HG03565 (cell line): ENCODE data around the gene CDK5RAP2.
"Not testable (repeated sequence)": the region's sequence is repeated elsewhere in the genome, so short reads cannot be mapped to it uniquely, and the experiment has no call there.

Experiments used
- ATAC-seq: cut with Tn5 transposase; IDR thresholded peaks from one replicate; pipeline ENCODE4 v1.9.1; 2021; ENCODE audit warnings: mild to moderate bottlenecking, moderate library complexity; ENCODE audit not compliant: unreplicated experiment

Gene CDK5RAP2

DNA sequence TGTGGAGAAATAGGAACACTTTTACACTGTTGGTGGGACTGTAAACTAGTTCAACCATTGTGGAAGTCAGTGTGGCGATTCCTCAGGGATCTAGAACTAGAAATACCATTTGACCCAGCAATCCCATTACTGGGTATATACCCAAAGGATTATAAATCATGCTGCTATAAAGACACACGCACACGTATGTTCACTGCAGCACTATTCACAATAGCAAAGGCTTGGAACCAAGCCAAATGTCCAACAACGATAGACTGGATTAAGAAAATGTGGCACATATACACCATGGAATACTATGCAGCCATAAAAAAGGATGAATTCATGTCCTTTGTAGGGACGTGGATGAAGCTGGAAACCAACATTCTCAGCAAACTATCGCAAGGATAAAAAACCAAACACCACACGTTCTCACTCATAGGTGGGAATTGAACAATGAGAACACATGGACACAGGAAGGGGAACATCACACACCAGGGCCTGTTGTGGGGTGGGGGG lies 27.7 kb downstream of the CDK5RAP2 start:
- ATAC-seq: not testable (repeated sequence)

DNA sequence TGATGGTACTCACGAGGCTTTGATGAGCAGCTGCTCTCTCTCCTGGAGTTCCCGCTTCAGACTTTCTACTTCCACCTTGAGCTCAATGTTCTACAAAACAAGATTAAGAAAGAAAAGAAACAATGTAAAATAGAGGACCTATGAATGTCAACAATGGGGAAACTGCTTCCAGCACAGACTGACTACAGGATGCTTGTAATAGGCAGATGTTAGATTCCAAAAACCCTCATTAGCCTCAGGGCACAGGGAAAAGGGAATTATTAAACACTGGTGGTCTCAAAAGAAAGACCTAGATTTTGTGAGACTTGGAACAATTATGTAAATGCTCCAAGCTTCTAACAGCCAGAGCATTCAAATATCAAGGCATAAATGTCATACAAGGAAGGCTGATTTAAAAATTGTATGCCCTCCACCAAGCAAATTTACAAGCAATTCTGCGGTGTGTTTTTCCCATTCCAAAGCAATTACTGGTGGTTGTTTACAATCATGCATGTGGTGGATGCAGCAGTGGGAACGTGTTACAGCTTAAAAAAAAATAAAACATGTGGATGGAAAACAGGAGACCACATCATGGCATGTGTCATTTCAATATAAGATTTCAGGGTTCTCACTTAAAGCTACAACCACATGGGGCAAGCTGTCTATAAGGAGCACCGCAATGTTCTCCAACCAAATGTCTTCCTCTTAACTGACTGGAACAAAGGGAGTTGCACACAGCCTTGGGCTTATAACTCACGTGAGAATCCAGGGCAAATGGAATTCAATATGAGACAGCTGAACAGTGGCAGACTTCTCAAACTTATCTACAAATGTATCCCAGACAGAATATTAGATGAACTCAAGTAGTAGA lies 34.0 kb downstream of the CDK5RAP2 start:
- no peak for ATAC-seq

DNA sequence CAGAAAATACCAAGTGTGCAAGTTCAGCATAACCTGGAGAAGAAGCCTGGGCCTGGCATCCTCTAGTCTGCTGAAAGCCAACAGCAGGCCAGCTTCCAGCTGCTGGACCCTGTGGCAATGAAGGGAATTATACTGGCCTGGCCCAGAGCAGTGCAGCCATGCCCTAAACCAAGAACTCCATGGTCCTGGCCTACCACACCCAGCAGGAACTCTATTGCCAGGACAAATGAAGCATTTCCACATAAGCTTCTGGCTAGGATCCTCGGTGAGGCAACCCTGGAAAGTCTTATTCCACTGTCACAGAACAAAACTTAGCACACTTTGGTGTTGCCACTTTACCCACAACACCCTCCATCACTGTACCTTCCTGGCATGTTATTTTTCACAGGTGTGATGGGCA lies 35.5 kb downstream of the CDK5RAP2 start:
- no peak for ATAC-seq

DNA sequence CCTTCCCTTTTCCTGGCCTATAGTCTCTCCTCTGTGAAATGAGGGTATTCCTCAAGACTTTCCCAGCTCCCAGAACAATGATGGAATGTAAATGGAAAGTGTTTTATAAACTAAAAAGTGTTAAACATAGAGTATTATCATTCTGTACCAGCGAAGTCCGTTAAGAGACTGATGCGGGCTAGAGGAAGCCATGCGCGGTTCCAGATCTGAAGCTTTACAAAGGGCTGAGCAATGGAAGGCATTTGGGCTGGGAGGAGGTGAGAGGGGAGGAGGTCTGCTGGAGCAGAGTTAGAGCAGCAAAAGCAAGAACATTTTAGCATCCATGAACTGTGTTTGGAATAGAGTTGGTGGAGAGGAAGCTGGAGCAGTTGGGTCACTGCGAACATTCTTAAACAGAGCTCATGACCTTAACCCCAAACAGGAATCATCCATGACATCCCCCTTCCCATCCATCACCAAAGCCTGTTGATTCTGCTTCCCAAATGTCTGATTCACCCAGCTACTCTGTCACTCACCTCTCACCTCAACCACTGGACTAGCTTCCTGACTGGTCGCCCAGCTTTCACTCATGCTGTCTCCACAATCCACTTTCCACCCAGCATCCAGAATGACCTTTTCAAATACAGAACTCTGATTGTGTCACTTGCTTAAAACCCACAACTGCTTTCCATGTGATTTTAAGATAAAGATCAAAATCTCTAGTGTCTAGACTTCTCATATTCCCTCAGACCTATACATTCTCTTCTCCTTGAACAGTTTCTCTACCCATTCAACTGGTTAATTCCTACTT lies 37.1 kb downstream of the CDK5RAP2 start:
- no peak for ATAC-seq

DNA sequence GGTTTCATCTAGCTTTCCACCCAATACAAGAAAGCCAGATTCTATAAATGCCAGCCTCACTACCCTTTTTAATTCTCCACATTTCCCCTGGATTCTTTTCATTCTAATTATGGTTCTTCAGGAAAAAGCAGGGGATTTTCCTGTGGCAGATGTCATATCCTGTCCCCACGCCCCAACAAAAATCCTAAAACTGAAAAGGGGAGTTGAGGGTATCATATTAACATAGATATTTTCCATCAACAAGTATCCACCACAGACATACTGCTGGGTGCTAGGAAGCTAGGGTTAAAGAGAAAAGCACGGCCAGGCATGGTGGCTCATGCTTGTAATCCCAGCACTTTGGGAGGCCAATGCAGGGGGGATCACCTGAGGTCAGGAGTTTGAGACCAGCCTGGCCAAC lies 38.0 kb downstream of the CDK5RAP2 start:
- ATAC-seq: no peak

DNA sequence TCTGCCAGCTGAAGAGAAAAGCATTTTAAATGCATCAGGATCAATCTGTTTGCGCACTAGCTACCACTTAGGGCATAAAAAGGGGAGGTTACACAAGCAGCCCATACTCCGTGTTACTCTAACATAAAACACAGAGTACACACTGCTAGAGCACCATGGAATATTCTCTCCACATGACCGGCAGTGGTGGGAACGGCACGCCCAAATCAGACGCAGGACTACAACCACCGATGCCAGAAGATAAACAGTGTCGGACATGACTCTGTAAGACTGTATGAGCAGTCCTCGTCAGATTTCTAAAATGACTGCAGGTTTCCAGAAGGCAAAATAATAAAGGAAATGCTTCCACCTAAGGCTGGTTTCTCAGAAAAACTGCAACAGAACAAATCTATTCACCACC lies 40.0 kb downstream of the CDK5RAP2 start:
- no peak for ATAC-seq

DNA sequence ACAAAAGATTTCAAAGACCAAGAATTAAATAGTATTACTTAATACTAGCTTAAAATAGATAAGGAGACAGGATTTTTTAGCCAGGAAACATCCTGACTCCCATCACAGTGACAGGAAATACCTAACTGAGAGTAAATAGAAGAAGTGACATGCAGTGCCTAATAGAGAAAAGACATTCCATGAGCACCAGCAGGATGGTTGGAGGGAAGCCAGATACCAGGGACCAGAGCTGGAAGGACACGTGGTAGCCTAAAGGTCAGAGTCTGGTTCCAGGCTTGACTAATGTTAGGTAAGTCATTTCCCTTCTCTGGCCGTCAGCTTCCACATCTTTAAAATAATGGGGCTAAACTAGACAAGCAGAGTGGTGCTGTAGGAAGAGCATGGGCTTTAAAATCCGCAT lies 41.6 kb downstream of the CDK5RAP2 start:
- ATAC-seq: no peak

DNA sequence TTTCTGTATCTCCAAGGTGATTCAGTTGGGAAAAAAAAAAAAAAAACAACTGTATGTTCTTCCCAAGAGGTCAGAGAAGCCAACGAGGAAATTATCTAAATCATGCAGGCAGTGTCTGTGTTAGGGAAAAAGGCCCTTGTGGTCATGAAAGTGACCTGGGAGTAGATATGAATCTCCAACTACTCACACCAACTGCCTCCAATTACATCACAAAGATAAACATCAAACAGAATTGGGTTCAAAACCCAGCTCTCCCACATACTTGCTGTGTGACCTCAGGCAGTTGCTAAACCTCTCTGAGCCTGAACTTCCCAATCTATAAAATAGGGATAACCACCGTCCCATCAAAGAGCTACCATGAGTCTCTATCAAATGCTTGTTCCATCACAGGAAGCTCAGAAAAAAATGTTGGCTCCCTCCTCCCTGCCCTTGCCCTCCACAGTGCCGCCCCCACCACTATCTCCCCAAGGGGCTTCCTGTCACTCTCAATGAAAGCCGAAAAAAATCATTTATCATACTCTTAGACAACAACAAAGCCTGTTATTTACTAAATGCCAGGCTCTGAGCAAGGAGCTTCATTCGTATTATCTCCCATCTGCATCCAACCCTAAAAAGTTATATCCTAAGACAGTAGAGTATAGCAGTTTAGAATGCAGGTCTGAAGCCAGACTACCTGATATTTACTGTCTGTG lies 42.9 kb downstream of the CDK5RAP2 start:
- no peak for ATAC-seq

DNA sequence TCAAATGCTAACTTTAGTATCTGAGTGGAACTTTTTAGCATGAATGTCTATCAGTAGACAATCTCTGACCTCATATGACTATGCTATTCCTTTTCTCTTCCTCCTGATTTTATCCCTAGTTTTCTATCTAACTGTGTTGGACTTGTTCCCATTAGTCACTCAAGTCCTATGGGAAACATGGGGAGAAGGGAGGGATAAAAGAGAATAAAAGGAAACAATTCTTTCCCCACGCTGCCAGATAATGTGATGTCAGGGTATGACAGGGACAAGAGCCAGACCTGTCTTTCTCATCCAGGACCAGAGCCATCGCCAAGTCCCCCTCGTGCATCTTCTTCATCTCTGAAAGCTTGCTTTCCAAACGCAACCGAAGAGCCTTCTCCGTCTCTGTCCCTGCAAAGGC lies 43.9 kb downstream of the CDK5RAP2 start:
- no peak for ATAC-seq

DNA sequence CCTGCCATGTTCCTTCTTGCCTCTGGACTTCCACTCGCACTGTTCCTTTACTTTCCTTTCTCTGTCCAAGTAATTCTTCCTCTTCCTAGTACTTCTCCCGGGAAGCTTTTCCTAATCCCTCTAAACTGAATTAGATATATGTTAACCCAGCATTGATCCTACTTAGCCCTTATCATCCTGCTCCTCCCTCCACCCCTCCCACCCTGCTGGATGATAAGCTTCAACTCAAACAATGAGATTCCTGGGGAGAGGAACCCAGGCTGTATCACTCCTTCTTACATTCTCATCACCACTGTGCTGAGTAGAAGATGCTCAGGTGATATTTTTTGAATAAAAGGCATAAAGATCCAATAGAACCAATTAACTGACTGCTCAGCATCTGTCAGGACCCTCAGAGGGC lies 45.7 kb downstream of the CDK5RAP2 start:
- ATAC-seq: no peak

DNA sequence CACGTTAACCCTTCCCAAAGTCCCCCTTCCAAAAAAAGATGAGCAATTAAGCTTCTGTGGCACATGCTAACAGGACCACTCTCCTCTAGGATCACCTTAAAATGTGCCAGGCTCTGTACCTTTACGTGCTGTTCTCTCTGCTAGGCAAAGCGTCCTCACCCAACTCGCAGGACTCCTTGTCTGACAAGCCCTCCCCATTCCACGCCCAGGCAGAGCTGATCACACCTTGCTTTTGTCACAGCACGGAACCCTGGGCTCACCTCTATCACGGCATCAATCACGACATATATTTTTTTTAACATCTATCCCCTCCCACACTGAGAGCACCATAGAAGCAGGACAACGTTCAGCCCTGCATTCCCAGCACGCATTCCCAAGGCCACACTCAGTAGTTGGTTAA lies 47.1 kb downstream of the CDK5RAP2 start:
- no peak for ATAC-seq

DNA sequence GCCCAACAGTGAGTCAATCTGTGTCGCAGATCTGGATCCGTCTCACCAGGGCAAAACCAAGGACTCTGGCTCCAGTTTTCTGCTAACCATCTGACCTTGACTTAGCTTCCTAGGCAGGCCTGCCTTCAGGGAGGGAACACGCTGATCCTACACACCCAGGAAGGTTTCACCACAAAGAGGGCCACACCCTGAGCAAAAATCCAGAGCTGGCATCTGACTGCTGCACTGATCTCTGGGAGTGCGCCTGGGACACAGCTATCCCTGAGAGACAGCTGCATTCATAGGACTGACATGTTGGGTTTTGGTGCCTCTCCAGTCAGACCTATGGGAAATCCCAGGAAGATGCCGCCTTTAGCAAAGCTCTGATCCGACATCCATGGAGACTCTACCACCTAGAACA lies 47.5 kb downstream of the CDK5RAP2 start:
- ATAC-seq: no peak

DNA sequence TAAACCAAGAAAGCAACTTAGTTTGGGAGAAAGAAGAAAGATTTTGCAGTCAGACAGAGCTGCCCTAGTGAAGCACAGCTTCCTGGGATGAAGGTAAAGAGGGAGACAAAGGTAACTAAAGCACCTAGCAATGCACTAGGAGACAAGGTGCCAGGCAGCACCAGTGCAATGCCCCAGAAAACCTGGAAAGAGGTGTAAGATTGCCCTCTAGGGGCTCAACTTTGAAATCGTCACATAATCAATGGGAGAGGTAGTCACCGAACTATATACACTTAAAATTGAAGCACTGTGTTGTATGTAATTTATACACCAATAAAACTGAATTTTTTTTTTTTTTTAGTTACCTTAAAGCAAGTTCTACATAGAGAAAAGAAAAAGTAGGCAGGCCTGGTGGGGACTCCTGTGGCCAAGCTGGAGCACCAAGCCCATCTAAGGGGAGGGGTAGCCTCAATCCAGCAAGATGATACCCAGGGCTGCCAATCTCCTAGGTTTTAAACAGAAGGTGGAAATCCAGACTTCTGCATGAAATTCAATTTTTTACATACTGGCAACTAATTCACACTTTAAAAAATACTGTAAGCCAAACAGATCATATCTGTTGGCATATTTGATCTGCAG lies 48.2 kb downstream of the CDK5RAP2 start:
- no peak for ATAC-seq

DNA sequence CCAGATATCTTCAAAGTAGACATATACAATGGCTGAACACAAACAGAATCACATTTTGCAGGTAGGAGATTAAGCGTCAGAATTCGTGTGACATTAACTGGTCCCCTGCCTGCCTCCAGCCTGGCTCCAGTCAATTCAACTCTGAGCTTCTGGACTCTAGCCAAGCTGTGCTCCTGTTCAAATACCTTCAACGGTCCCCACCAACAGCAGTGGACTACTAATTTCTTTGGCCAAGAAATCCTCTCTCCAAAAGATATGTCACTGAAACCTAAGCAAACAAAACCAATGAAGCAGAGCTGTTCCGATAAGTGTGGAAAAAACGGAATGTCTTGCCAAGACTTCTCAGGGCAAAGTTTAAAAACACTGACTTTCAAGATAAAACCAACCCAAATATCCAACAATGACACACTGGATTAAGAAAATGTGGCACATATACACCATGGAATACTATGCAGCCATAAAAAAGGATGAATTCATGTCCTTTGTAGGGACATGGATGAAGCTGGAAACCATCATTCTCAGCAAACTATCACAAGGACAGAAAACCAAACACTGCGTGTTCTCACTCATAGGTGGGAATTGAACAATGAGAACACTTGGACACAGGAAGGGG lies 49.6 kb downstream of the CDK5RAP2 start:
- not testable (repeated sequence) for ATAC-seq

DNA sequence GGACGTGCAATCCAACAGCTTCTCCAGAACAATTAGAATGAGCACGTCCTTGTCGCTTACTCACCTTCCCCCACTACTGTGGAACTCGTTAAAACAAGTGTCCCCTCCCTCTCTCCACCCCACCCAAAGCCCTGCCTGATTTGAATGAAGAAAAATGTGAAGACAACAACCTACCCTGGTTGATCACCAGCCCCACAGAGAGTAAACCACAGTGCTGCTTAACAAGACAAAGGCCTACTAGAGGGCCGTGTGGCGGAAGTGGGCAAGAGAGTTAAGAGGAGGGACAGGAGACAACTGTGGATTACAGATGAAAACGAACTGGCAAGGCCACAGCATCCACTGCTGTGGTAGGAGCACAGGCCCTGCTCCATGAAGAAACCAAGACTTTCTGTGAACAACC lies 51.1 kb downstream of the CDK5RAP2 start:
- no peak for ATAC-seq

DNA sequence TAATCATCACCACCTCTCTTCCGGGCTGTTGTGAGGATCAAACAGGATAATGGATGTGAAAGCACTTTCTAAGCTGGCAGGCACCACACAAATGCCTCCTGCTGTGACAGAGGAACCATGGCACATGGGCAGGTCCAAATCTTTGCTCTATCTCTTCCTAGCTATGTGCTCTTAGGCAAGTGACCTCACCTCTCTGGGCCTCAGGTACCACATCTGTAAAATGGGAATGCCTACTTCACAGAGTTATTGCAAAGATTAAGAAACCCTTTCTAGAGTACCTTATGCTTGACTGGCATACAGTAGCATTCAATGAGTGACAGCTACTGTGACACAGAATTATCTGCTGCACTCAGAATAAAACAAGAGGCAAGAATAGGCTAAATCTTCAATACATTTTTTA lies 51.6 kb downstream of the CDK5RAP2 start:
- no peak for ATAC-seq

DNA sequence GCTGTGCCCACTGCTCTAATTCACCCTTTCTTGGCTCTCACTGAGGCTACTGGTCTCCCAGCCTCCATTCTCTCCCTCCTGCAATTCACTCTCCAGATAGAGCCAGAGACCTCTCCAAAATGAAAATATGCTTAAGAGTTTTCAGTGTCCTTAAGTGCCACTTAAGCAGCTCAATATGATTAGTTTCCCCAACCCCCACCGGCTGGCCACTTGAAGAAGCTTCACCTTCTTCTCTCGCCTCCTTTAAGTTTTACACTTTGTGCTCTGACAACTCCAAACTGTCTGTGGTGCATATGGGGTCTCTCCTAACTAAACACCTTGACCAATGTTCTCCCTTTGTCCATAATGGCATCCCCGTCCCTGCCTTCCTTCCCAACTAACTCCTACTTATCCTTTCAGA lies 53.4 kb downstream of the CDK5RAP2 start:
- no peak for ATAC-seq

DNA sequence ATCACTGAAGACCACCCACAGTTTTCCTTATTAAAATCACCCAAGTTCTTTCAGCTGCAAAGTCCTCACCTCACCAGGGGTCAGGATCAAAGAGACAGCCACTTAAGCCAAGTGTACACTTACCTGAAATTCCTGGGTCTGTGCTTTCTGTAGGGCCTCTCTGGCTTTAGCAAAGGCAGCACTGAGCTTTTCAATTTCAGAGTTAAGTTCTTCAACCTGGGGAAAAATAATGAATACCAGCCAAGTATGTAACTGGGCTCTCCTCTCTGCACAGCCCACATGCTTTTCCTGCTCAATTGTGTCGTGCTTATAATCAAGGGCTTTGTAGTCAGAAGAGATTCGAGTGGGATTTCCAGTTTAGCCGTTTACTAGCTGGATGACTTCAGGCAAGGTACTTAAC lies 55.1 kb downstream of the CDK5RAP2 start:
- ATAC-seq: no peak

DNA sequence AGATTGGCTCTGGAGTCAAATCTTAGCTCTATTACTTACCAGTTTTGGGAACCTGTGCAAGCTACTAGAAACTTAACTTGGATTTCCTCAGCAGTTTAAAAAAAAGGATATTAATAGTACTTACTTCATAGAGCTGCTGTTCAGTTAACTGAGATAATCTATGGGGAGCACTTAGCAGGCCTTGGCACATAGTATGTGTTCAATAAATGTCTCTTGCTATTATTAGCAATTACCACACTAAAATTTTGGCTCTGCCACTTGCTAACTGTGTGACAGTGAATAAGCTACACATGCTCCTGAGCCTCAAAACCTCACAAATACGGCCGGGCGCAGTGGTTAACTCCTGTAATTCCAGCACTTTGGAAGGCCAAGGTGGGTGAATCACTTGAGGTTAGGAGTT lies 55.9 kb downstream of the CDK5RAP2 start:
- ATAC-seq: no peak

DNA sequence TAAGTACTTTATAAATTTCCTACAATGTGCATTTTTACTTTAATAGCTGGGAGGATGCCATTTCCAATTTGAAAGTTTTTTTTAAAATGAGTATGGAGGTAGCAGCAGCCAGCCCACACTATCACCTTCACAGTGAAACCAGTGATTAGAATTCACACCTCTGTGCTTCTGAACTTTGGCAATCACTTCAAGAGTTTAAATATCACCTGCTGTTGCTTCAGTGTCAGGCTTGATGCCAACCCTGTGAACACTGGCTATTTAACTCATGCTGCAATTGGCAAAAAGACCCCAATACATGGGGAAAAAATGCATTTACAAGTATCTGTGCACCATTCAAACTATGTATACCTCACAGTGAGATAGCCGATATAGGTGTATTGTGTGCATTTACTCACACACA lies 57.4 kb downstream of the CDK5RAP2 start:
- no peak for ATAC-seq

DNA sequence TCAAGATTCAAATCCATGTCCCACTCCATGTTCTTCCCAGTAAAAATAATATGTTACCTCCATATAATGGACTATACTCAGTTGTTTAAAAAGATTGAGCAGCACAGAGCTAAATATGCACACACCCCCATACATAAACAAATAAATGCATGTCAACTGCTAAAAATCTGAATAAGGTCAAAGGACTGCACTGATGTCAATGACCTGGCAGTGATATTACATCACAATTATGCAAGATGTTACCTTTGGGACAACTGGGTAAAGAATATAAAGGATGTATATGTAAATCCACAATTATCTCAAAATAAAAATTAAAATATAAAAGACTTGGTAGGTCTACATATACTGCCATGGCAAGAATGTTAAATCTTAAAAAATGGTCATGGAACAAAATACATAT lies 57.9 kb downstream of the CDK5RAP2 start:
- ATAC-seq: no peak
